Activated CD4-positive, alpha-beta T cell treated with anti-CD3 and anti-CD28 coated beads, Interleukin-2, amount 10 ng/mL, durations not matched to agents 24 days and 14 days (primary cell): ENCODE results near the gene HSD17B1. TPM values are rescaled to one million over a fixed set of nuclear protein-coding genes. Genes with fewer than 3 reads are reported as not detected.
"Not testable (repeated sequence)": the region's sequence is repeated elsewhere in the genome, so short reads cannot be mapped to it uniquely, and the experiment has no call there.

Experiments used
- DNase-seq: peaks from one replicate; pipeline ENCODE4 v3.0.0; 2022
- H3K27ac Mint-ChIP-seq: one replicate; pipeline ENCODE4 v1.8.0; 2022; ENCODE audit warnings: mild to moderate bottlenecking, mixed read lengths
- H3K27me3 Mint-ChIP-seq: one replicate; pipeline ENCODE4 v1.8.0; 2022; ENCODE audit warnings: mixed read lengths
- H3K36me3 Mint-ChIP-seq: one replicate; pipeline ENCODE4 v1.8.0; 2022; ENCODE audit warnings: low read depth, mild to moderate bottlenecking, mixed read lengths
- H3K4me1 Mint-ChIP-seq: one replicate; pipeline ENCODE4 v1.8.0; 2021; ENCODE audit warnings: mixed read lengths
- H3K4me3 Mint-ChIP-seq: one replicate; pipeline ENCODE4 v1.8.0; 2022; ENCODE audit warnings: mild to moderate bottlenecking, moderate library complexity, mixed read lengths
- H3K9me3 Mint-ChIP-seq: one replicate; pipeline ENCODE4 v1.8.0; 2021; ENCODE audit warnings: mixed read lengths
- intact Hi-C: fragments of 100-400 bp; cut with micrococcal nuclease; formaldehyde crosslinking; loops from one replicate; pipeline ENCODE4 v1.15.1; 2023
- total RNA-seq: library from RNA; stranded (reverse); gene quantifications from 2 replicates; pipeline ENCODE4 v1.2.3, GENCODE V29; 2022

Gene HSD17B1
- total RNA-seq, 1 donor from 2014 or later = 0.42 TPM

GRCh38 chr17:42531455-42532354 lies 21.0 kb upstream of the HSD17B1 start:
- H3K27me3 Mint-ChIP-seq = peaks cover 10% of the 10 kb centered on the region
- H3K9me3 Mint-ChIP-seq = no peaks in the 10 kb centered on the region
- H3K4me3 Mint-ChIP-seq = peak overlapping the region; percentile 83
- peak overlapping the region; percentile 48 for H3K27ac Mint-ChIP-seq
- peak; percentile 88 for DNase-seq
- peaks cover 33% of the 10 kb centered on the region for H3K4me1 Mint-ChIP-seq
- intact Hi-C loops = no loop called here
- H3K36me3 Mint-ChIP-seq = no peaks in the 10 kb centered on the region

DNA sequence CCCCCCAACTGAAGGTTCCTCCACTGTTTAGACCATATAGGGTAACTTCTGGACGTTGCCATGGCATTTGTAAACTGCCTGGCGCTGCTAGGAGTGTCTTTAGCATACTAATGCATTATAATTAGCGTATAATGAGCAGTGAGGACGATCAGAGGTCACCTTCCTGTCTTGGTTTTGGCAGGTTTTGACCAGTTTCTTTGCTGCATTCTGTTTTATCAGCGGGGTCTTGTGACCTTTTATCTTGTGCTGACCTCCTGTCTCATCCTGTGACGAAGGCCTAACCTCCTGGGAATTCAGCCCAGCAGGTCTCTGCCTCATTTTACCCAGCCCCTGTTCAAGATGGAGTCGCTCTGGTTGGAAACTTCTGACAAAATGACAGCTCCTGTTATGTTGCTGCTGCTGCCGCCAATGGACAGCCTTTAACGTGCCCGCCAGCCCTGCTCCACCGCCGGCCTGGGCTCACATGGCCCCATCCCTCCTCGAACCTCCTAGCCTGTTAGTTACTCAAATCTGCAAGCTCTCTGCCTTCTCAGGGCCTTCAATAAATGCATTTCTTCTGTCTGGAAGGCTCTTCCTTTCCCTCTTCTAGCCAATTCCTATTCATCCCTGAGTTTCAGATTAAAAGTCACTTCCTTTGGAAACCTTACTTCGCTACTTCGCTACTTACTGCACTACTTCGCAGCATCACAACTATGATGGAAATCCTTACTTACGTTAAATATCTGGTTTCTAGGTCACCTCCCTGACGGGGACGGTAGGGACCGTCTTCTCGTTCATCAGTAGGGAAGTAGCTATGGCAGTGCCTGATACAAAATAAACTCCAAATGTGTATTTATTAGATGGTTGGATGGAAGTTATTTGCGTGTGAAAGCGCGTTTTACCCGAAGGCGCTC lies 17.3 kb upstream of the HSD17B1 start:
- intact Hi-C loops = loop anchor here (1.0 to 2.0 kb wide), 2 partner anchors 19 to 142 kb away; no protein-coding TSS in a partner anchor
- H3K27ac Mint-ChIP-seq = peak overlapping the region; percentile 84

DNA sequence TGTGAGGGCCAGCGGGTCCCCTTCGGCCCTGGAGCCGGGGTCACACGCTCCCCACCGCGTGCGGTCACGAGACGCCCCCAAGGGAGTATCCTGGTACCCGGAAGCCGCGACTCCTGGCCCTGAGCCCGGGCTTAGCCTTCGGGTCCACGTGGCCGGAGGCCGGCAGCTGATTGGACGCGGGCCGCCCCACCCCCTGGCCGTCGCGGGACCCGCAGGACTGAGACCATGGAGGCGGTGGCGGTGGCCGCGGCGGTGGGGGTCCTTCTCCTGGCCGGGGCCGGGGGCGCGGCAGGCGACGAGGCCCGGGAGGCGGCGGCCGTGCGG lies 16.7 kb upstream of the HSD17B1 start, which contains the start of gene NAGLU:
NAGLU (plus strand) TSS at position 194 of the 324 bp plus-strand sequence; CDS start at position 226, 32 bp downstream.
- Mint-ChIP-seq H3K36me3 (peaks cover 15% of the 10 kb centered on the region), H3K4me3 (peak within 1 kb of the TSS; percentile 91), H3K27me3 (peaks cover 10% of the 10 kb centered on the region), H3K27ac (peak within 1 kb of the TSS; percentile 84), H3K4me1 (peaks cover 34% of the 10 kb centered on the region), H3K9me3 (no peaks in the 10 kb centered on the region)
- DNase-seq = peak; percentile 96
- intact Hi-C loops = loop anchor here (1.0 to 2.0 kb wide), 2 partner anchors 19 to 141 kb away; no protein-coding TSS in a partner anchor

More for the DNA sequence above, 17.3 kb upstream of the HSD17B1 start:
- Mint-ChIP-seq H3K9me3 (no peaks in the 10 kb centered on the region), H3K4me1 (peaks cover 32% of the 10 kb centered on the region), H3K4me3 (peak overlapping the region; percentile 85), H3K36me3 (peaks cover 11% of the 10 kb centered on the region), H3K27me3 (peaks cover 10% of the 10 kb centered on the region)
- no peak for DNase-seq

DNA sequence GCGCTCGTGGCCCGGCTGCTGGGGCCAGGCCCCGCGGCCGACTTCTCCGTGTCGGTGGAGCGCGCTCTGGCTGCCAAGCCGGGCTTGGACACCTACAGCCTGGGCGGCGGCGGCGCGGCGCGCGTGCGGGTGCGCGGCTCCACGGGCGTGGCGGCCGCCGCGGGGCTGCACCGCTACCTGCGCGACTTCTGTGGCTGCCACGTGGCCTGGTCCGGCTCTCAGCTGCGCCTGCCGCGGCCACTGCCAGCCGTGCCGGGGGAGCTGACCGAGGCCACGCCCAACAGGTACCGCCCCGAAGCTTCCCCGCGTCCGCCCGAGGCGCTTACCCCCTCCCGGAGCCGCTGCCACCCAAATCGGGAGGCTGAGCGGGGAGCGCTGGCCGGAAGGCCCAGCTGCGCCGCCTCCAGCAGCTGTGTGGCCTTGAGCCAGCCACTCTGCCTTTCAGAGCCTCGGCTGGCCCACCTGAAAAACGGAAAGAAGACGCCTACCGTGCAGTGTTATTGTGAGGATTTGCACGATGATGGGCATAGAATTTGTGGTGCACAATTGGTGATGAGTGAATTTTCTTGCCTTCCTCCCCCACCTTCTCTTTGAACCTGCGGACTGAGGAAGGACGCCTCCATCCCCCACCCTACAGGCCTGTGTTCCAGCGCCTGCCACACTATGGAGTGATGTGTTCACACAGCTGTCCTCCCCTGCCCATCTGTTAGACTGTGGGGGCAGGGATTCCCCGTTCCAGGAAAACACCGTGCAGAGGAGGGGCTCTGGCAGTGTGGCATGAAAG lies 16.2 kb upstream of the HSD17B1 start:
- H3K4me1 Mint-ChIP-seq = peaks cover 34% of the 10 kb centered on the region
- DNase-seq = peak; percentile 94
- H3K9me3 Mint-ChIP-seq = no peaks in the 10 kb centered on the region
- H3K36me3 Mint-ChIP-seq = peaks cover 18% of the 10 kb centered on the region
- intact Hi-C loops = loop anchor here (1.0 to 2.0 kb wide), 2 partner anchors 18 to 141 kb away; no protein-coding TSS in a partner anchor
- H3K4me3 Mint-ChIP-seq = peak overlapping the region; percentile 91
- peak overlapping the region; percentile 84 for H3K27ac Mint-ChIP-seq
- peaks cover 9% of the 10 kb centered on the region for H3K27me3 Mint-ChIP-seq

DNA sequence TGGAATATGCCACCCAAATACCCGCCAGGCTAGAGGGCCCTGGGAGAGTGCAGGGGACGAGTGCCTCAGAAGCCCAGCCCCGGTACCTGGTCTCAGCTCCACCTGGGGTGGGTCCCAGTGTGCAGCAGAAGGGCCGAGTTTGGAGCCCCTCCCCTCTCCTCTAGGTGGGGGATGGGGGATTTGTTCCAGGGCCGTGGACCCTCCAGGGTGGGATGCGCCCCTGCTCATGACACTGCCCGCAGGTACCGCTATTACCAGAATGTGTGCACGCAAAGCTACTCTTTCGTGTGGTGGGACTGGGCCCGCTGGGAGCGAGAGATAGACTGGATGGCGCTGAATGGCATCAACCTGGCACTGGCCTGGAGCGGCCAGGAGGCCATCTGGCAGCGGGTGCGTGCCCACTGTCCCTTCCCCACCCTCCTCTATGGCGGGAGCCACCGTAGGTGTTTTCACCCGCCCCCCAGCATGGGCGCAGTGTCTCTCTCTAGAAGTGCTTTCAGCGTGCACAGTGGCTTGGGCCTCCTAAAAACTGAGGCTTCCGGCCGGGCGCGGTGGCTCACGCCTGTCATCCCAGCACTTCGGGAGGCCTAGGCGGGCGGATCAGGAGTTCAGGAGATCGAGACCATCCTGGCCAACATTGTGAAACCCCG lies 15.4 kb upstream of the HSD17B1 start:
- Mint-ChIP-seq H3K27ac (peak overlapping the region; percentile 84), H3K4me1 (peaks cover 32% of the 10 kb centered on the region), H3K4me3 (peak overlapping the region; percentile 91)

DNA sequence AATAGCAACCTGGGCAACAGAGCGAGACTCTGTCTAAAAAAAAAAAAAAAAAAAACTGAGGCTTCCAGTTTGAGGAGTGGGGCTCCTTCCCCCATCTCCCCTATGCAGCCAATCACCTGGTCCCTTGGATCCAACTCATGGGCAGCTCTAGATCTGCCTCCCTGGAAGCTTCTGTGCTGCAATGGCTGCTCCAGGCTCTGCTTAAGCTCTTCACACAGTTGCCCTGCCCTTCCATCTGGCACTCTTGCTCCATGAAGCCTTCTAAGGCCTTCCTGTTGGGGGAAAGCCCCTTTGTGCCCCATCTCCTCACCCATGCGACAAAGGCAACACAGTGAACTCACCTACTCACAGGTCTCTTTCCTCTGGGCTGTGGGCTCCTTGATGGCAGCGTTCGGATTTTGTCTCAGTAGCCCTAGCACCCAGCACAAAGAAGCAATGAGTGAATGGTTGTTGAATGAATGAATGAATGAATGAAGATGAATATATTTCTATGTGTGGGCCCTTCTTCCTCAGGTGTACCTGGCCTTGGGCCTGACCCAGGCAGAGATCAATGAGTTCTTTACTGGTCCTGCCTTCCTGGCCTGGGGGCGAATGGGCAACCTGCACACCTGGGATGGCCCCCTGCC lies 14.8 kb upstream of the HSD17B1 start:
- Mint-ChIP-seq H3K4me1 (peaks cover 32% of the 10 kb centered on the region), H3K27me3 (peaks cover 6% of the 10 kb centered on the region), H3K27ac (peak overlapping the region; percentile 84), H3K4me3 (peak overlapping the region; percentile 79), H3K9me3 (no peaks in the 10 kb centered on the region), H3K36me3 (peaks cover 20% of the 10 kb centered on the region)
- intact Hi-C loops = loop anchor here (2.0 kb wide), 1 partner anchor 17 kb away; no protein-coding TSS in a partner anchor
- no peak for DNase-seq

More for the DNA sequence above, 15.4 kb upstream of the HSD17B1 start:
- no peak for DNase-seq
- Mint-ChIP-seq H3K27me3 (peaks cover 6% of the 10 kb centered on the region), H3K9me3 (no peaks in the 10 kb centered on the region), H3K36me3 (peaks cover 20% of the 10 kb centered on the region)
- intact Hi-C loops = loop anchor here (2.0 kb wide), 1 partner anchor 18 kb away; no protein-coding TSS in a partner anchor

GRCh38 chr17:42538482-42538881 lies 14.2 kb upstream of the HSD17B1 start:
- peaks cover 30% of the 10 kb centered on the region for H3K4me1 Mint-ChIP-seq
- intact Hi-C loops = no loop called here
- H3K4me3 Mint-ChIP-seq = no peak overlapping the region
- H3K9me3 Mint-ChIP-seq = no peaks in the 10 kb centered on the region
- peaks cover 4% of the 10 kb centered on the region for H3K27me3 Mint-ChIP-seq
- no peak for DNase-seq
- peaks cover 20% of the 10 kb centered on the region for H3K36me3 Mint-ChIP-seq
- H3K27ac Mint-ChIP-seq = no peak overlapping the region

- Mint-ChIP-seq H3K36me3 (peaks cover 20% of the 10 kb centered on the region), H3K4me1 (peaks cover 26% of the 10 kb centered on the region), H3K4me3 (peak overlapping the region; percentile 44), H3K27ac (peak overlapping the region; percentile 74)
- H3K9me3 Mint-ChIP-seq, H3K27me3 Mint-ChIP-seq, DNase-seq, intact Hi-C loops: not testable (repeated sequence)
Observed at GRCh38 chr17:42540558-42540957, 12.2 kb upstream of the HSD17B1 start.

DNA sequence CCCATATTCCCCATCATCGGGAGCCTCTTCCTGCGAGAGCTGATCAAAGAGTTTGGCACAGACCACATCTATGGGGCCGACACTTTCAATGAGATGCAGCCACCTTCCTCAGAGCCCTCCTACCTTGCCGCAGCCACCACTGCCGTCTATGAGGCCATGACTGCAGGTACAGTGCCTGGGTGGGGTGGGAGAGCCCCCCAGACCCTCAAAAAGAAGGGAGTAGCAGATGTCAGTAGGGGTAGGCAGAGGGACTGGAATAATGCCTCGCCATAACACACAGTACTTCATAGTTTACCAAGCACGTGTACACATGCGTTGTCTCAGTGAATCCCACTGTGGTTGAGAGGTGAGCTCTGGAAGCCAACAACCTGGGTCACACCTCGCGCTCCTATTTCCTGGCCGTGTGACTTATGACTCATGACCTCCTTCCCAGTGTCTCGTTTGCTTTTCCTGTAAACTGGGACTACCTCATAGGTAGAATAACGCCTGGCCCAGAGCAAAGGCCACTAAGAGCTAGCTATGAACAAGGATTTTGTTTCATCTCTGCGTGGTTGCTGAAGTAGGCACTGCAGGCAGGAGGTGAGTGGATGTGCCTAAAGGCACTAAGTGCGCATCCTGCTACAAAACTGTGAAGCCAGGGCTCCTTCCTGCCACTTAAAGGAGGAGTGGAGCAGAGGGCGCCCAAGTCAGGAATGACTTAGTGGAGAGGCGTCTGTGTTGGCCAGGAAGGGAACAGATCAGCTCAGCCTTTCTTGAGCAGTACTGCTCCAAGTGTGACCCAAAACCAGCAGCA lies 11.5 kb upstream of the HSD17B1 start:
- Mint-ChIP-seq H3K36me3 (peaks cover 20% of the 10 kb centered on the region), H3K9me3 (no peaks in the 10 kb centered on the region), H3K4me1 (peaks cover 22% of the 10 kb centered on the region), H3K4me3 (peak overlapping the region; percentile 44), H3K27me3 (no peaks in the 10 kb centered on the region), H3K27ac (peak overlapping the region; percentile 74)
- intact Hi-C loops = no loop called here
- DNase-seq = no peak

- no peak for DNase-seq
- Mint-ChIP-seq H3K9me3 (no peaks in the 10 kb centered on the region), H3K27ac (no peak overlapping the region), H3K27me3 (no peaks in the 10 kb centered on the region), H3K4me3 (no peak overlapping the region), H3K36me3 (peaks cover 17% of the 10 kb centered on the region), H3K4me1 (peaks cover 16% of the 10 kb centered on the region)
- intact Hi-C loops = no loop called here
Observed at GRCh38 chr17:42543190-42544079, 9.3 kb upstream of the HSD17B1 start.

GRCh38 chr17:42544874-42545283 lies 7.8 kb upstream of the HSD17B1 start:
- Mint-ChIP-seq H3K9me3 (no peaks in the 10 kb centered on the region), H3K36me3 (peaks cover 11% of the 10 kb centered on the region), H3K27me3 (no peaks in the 10 kb centered on the region), H3K27ac (no peak overlapping the region), H3K4me1 (peaks cover 23% of the 10 kb centered on the region), H3K4me3 (no peak overlapping the region)
- DNase-seq = no peak
- intact Hi-C loops = no loop called here
